HCT116 (cell line): ENCODE results near the gene RET.

Source experiments
- FOSL1 ChIP-seq: IDR thresholded peaks from 2 replicates; pipeline ENCODE4 v1.6.1; 2012; ENCODE audit warnings: low read depth
- POLR2AphosphoS5 ChIP-seq: IDR thresholded peaks from 2 replicates; pipeline ENCODE4 v1.6.1; 2011; ENCODE audit warnings: mild to moderate bottlenecking, low read depth, low read length, moderate library complexity
- YY1 ChIP-seq: IDR thresholded peaks from 2 replicates; pipeline ENCODE4 v1.6.1; 2011; ENCODE audit warnings: low read length, low read depth, moderate library complexity, mild to moderate bottlenecking; ENCODE audit not compliant: insufficient replicate concordance; ENCODE audit errors: extremely low read depth
- ZBTB33 ChIP-seq: IDR thresholded peaks from 2 replicates; pipeline ENCODE4 v1.6.1; 2011; ENCODE audit warnings: mild to moderate bottlenecking, low read length, moderate library complexity; ENCODE audit not compliant: insufficient replicate concordance; ENCODE audit errors: extremely low read depth

GRCh38 chr10:43027331-43027955 lies 49.4 kb upstream of the RET start:
- TF ChIP-seq ZBTB33 (no peak), YY1 (no peak), POLR2AphosphoS5 (no peak), FOSL1 (no peak)
